MM.1S (cell line): ENCODE measurements around the gene INCA1.

Experiments
- DNase-seq: peaks from one replicate; pipeline ENCODE4 v3.0.0-alpha.2; 2015
- H2AFZ ChIP-seq: fragments of 300-600 bp; sonication (generic); 2 replicates; pipeline ENCODE4 v1.6.0; 2016; ENCODE audit warnings: antibody characterized with exemption, low read length
- H3F3A ChIP-seq: fragments of 300-600 bp; sonication (generic); 2 replicates; pipeline ENCODE4 v1.6.1; 2016; ENCODE audit warnings: mild to moderate bottlenecking, antibody characterized with exemption, low read length, moderate library complexity, mixed read lengths; ENCODE audit not compliant: insufficient read depth
- H3K27ac ChIP-seq: fragments of 300-600 bp; sonication (generic); 2 replicates; pipeline ENCODE4 v1.5.1; 2016; ENCODE audit warnings: mild to moderate bottlenecking, low read length
- H3K27me3 ChIP-seq: fragments of 300-600 bp; sonication (generic); replicated peaks from 2 replicates; pipeline ENCODE4 v1.6.0; 2016; ENCODE audit warnings: low read length; ENCODE audit not compliant: insufficient read depth
- H3K36me3 ChIP-seq: fragments of 300-600 bp; sonication (generic); replicated peaks from 2 replicates; pipeline ENCODE4 v1.6.1; 2016; ENCODE audit warnings: mild to moderate bottlenecking, low read length, mixed read lengths; ENCODE audit not compliant: insufficient read depth
- H3K4me1 ChIP-seq: fragments of 300-600 bp; sonication (generic); 2 replicates; pipeline ENCODE4 v1.6.1; 2016; ENCODE audit warnings: low read length, mixed read lengths
- H3K4me2 ChIP-seq: fragments of 300-600 bp; sonication (generic); 2 replicates; pipeline ENCODE4 v1.6.0; 2016; ENCODE audit warnings: low read depth, low read length
- H3K4me3 ChIP-seq: fragments of 300-600 bp; sonication (generic); 2 replicates; pipeline ENCODE4 v1.5.1; 2016; ENCODE audit warnings: low read length, mixed read lengths
- H3K79me2 ChIP-seq: fragments of 300-600 bp; sonication (generic); 2 replicates; pipeline ENCODE4 v1.6.1; 2016; ENCODE audit warnings: mixed run types, low read length, mixed read lengths
- H3K9ac ChIP-seq: fragments of 300-600 bp; sonication (generic); 2 replicates; pipeline ENCODE4 v1.6.1; 2016; ENCODE audit warnings: low read length, mixed read lengths
- H3K9me2 ChIP-seq: fragments of 300-600 bp; sonication (generic); replicated peaks from 2 replicates; pipeline ENCODE4 v1.6.1; 2016; ENCODE audit warnings: mild to moderate bottlenecking, low read length, mixed read lengths; ENCODE audit not compliant: insufficient read depth
- H3K9me3 ChIP-seq: fragments of 300-600 bp; sonication (generic); replicated peaks from 2 replicates; pipeline ENCODE4 v1.6.1; 2016; ENCODE audit warnings: mild to moderate bottlenecking, low read length, mixed read lengths; ENCODE audit not compliant: insufficient read depth
- H4K20me1 ChIP-seq: fragments of 300-600 bp; sonication (generic); 2 replicates; pipeline ENCODE4 v1.6.1; 2016; ENCODE audit warnings: mild to moderate bottlenecking, low read length, moderate library complexity, mixed read lengths; ENCODE audit not compliant: insufficient read depth
- EZH2 ChIP-seq: fragments of 300-600 bp; sonication (generic); optimal IDR thresholded peaks from 2 replicates; pipeline ENCODE3; 2017; ENCODE audit warnings: low read depth, mild to moderate bottlenecking, antibody characterized with exemption, low read length, mixed read lengths
- EZH2phosphoT487 ChIP-seq: fragments of 300-600 bp; sonication (generic); IDR thresholded peaks from 2 replicates; pipeline ENCODE4 v1.6.1; 2018; ENCODE audit warnings: antibody characterized with exemption, low read length
- TF ChIP-seq, protein P1 (sequence below): fragments of 300-600 bp; sonication (generic); IDR thresholded peaks from 2 replicates; pipeline ENCODE4 v1.5.1; 2016; ENCODE audit warnings: antibody characterized with exemption, low read length, mixed read lengths

Gene INCA1

DNA sequence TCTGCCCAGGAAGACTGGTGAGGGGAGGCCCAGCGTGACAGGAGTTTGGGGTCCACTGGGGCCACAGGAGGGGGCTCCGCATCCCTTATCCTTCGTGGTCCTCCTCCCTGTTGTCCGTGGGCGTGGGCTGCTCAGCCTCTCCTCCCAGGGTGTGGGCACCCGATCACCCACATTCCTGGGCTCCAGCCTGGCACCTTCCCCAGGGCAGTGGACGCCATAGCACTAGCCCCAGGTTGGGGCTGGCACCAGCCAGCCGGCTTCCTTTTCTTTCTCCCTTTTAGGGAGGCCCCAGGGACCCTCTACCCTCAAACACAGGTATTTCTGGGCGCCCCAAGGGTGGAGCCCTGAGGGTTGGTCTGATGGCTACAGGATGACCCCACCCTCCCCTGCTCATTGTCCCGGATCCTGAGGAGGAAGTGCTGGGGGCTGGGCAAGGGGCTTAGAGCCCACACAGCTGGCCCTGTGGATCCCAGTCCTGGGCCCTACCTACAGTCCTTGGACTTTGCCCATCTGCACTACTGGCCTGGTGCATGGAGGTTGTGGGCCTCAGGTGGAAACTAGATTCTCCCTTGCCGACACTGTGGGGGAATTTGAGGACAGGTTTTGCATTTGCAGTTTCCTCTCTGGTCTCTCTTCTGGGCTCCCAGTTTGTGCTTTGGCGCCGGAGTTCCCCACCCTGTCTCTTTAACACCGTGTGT, 1.6 kb upstream of the INCA1 start:
- peak overlapping the region; percentile 93; the same call in 1 of the 2 replicates for H2AFZ ChIP-seq

DNA sequence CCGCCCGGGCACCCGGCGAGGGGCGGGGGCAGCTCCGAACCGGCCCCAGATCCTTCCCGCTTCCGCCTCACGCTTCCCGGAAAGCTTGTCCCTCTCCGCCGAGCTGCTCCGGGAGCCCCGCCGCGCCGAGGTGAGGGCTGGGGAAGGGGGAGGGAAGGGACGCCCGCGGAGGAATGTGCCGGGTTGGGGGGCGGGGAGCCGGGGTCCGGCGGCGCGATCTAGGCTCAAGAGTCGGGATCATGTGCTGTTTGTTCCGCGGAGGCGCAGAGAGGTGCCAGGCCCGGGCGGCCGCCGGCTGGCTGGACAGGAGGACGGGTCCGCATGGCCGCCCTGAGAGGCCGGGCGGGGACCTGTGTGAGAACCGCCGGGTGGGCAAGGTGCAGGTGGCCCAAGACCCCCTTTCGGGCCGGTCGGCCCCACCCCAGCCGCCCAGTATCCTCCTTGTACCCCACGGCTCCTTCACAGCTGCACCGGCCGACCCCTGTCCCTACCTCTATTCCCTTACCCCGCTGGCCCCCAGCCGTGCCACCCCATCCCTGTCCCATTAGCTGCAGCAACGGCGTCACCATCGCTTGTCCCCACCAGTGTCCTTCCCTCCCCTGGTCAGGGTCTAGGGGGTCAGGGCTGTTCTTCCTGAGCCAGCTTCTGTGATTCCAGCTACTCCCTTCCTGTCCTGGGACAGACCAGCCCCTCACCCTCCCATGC, 857 bp upstream of the INCA1 start:
- H3K4me1 ChIP-seq = peaks cover 18% of the 10 kb centered on the region
- peak overlapping the region; percentile 95 for H3K4me3 ChIP-seq
- TF ChIP-seq, protein P1, sequence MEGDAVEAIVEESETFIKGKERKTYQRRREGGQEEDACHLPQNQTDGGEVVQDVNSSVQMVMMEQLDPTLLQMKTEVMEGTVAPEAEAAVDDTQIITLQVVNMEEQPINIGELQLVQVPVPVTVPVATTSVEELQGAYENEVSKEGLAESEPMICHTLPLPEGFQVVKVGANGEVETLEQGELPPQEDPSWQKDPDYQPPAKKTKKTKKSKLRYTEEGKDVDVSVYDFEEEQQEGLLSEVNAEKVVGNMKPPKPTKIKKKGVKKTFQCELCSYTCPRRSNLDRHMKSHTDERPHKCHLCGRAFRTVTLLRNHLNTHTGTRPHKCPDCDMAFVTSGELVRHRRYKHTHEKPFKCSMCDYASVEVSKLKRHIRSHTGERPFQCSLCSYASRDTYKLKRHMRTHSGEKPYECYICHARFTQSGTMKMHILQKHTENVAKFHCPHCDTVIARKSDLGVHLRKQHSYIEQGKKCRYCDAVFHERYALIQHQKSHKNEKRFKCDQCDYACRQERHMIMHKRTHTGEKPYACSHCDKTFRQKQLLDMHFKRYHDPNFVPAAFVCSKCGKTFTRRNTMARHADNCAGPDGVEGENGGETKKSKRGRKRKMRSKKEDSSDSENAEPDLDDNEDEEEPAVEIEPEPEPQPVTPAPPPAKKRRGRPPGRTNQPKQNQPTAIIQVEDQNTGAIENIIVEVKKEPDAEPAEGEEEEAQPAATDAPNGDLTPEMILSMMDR = no peak
- TF ChIP-seq EZH2 = no peak
- TF ChIP-seq EZH2phosphoT487 = no peak
- no peaks in the 10 kb centered on the region for H3K36me3 ChIP-seq
- no peaks in the 10 kb centered on the region for H3K9me2 ChIP-seq
- H3K9ac ChIP-seq = peak overlapping the region; percentile 72
- peaks cover 5% of the 10 kb centered on the region; the same call in 1 of the 2 replicates for H3F3A ChIP-seq
- peak overlapping the region; percentile 93 for H2AFZ ChIP-seq
- peaks cover 15% of the 10 kb centered on the region for H3K79me2 ChIP-seq
- H3K9me3 ChIP-seq = no peaks in the 10 kb centered on the region
- DNase-seq = no peak
- no peaks in the 10 kb centered on the region for H4K20me1 ChIP-seq
- H3K4me2 ChIP-seq = peak overlapping the region; percentile 99
- H3K27ac ChIP-seq = no peak overlapping the region
- H3K27me3 ChIP-seq = no peaks in the 10 kb centered on the region; the same call in 1 of the 2 replicates

More for the DNA sequence above, 1.6 kb upstream of the INCA1 start:
- H3F3A ChIP-seq = peaks cover 5% of the 10 kb centered on the region; the same call in 1 of the 2 replicates
- H3K4me1 ChIP-seq = peaks cover 18% of the 10 kb centered on the region
- H3K9me3 ChIP-seq = no peaks in the 10 kb centered on the region
- H3K36me3 ChIP-seq = no peaks in the 10 kb centered on the region
- DNase-seq = no peak
- peak overlapping the region; percentile 72 for H3K9ac ChIP-seq
- peak overlapping the region; percentile 95 for H3K4me3 ChIP-seq
- TF ChIP-seq EZH2 (no peak), EZH2phosphoT487 (no peak)
- TF ChIP-seq, protein P1 = no peak
- H3K79me2 ChIP-seq = peaks cover 15% of the 10 kb centered on the region
- peak overlapping the region; percentile 99 for H3K4me2 ChIP-seq
- no peak overlapping the region for H3K27ac ChIP-seq
- H3K9me2 ChIP-seq = no peaks in the 10 kb centered on the region
- no peaks in the 10 kb centered on the region for H4K20me1 ChIP-seq
- H3K27me3 ChIP-seq = no peaks in the 10 kb centered on the region; the same call in 1 of the 2 replicates

DNA sequence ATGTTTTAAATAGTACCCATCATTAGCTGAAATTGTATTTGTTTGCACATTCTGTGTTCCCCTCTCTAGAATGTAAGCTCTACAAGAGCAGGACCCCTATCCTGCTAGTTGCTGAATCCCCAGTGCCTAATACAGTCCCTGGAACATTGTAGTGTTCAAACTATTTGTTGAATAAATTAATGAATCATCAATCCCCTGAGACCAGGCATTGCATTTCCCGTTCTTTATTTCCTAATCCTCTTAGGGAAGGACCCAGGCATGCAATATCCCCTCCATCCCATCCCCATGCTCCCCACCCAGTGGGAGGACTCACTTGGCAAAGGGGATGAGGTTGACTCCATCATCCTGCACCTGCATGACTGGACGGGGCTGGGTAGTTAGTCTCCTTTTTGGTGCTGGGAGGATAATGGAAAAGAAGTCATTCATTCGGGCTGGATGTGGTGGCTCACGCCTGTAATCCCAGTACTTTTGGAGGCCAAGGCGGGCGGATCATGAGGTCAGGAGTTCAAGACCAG, 3.2 kb downstream of the INCA1 start:
- Histone ChIP-seq H3K79me2 (peaks cover 12% of the 10 kb centered on the region), H2AFZ (no peak overlapping the region), H3K27me3 (no peaks in the 10 kb centered on the region; the same call in 1 of the 2 replicates), H3K9me2 (no peaks in the 10 kb centered on the region), H3K9me3 (no peaks in the 10 kb centered on the region), H3F3A (peaks cover 10% of the 10 kb centered on the region; the same call in 1 of the 2 replicates), H3K4me3 (no peak overlapping the region), H3K36me3 (no peaks in the 10 kb centered on the region), H3K9ac (no peak overlapping the region), H4K20me1 (no peaks in the 10 kb centered on the region), H3K4me2 (no peak overlapping the region), H3K27ac (no peak overlapping the region), H3K4me1 (peaks cover 16% of the 10 kb centered on the region)
- TF ChIP-seq, protein P1 = no peak
- TF ChIP-seq EZH2 (no peak), EZH2phosphoT487 (no peak)
- no peak for DNase-seq
